Pulmonary artery endothelial cell (primary cell): ENCODE measurements around the gene TPST2. TPM values are rescaled to one million over a fixed set of nuclear protein-coding genes. Genes with fewer than 3 reads are reported as not detected.

ENCODE experiments used
- DNase-seq: peaks from one replicate; pipeline ENCODE4 v3.0.0-alpha.2; 2011; ENCODE audit warnings: low read depth, low spot score
- total RNA-seq: library from RNA; depleted of rRNA; stranded (reverse); fragments of >200 nt; gene quantifications from 2 replicates; pipeline ENCODE4 v1.2.3, GENCODE V29; 2014

The TPST2 gene
- total RNA-seq, 1 donor from 2014 or later = 33.6 TPM

- no peak for DNase-seq
Observed at GRCh38 chr22:26555478-26555877, 34.5 kb downstream of the TPST2 start.

- no peak for DNase-seq
Observed at GRCh38 chr22:26554956-26555355, 35.0 kb downstream of the TPST2 start.

GRCh38 chr22:26553056-26553752 lies 36.7 kb downstream of the TPST2 start:
- peak; percentile 48 for DNase-seq

GRCh38 chr22:26552466-26552865 lies 37.5 kb downstream of the TPST2 start:
- DNase-seq = no peak

- DNase-seq = no peak
Observed at GRCh38 chr22:26551568-26551967, 38.4 kb downstream of the TPST2 start.

- no peak for DNase-seq
Observed at GRCh38 chr22:26550498-26551033, 39.4 kb downstream of the TPST2 start.

- no peak for DNase-seq
Observed at GRCh38 chr22:26549902-26550497, 39.9 kb downstream of the TPST2 start.

GRCh38 chr22:26548984-26549383 lies 40.9 kb downstream of the TPST2 start:
- DNase-seq = no peak

- no peak for DNase-seq
Observed at GRCh38 chr22:26548303-26548702, 41.6 kb downstream of the TPST2 start.

GRCh38 chr22:26547837-26548236 lies 42.1 kb downstream of the TPST2 start:
- no peak for DNase-seq

- no peak for DNase-seq
Observed at GRCh38 chr22:26547426-26547825, 42.5 kb downstream of the TPST2 start.

GRCh38 chr22:26546282-26546681 lies 43.6 kb downstream of the TPST2 start:
- DNase-seq = no peak

GRCh38 chr22:26545827-26546226 lies 44.1 kb downstream of the TPST2 start:
- DNase-seq = no peak

- no peak for DNase-seq
Observed at GRCh38 chr22:26545385-26545784, 44.5 kb downstream of the TPST2 start.

GRCh38 chr22:26544489-26544888 lies 45.4 kb downstream of the TPST2 start:
- no peak for DNase-seq

GRCh38 chr22:26542831-26543230 lies 47.1 kb downstream of the TPST2 start:
- no peak for DNase-seq

- DNase-seq = no peak
Observed at GRCh38 chr22:26541167-26541819, 48.6 kb downstream of the TPST2 start.

- no peak for DNase-seq
Observed at GRCh38 chr22:26540119-26540518, 49.8 kb downstream of the TPST2 start.

GRCh38 chr22:26536762-26537134 lies 53.2 kb downstream of the TPST2 start:
- no peak for DNase-seq

- DNase-seq = no peak
Observed at GRCh38 chr22:26536056-26536761, 53.7 kb downstream of the TPST2 start.

GRCh38 chr22:26535603-26535908 lies 54.4 kb downstream of the TPST2 start:
- DNase-seq = no peak
